ENCODE results near the gene CALCR.

CALCR gene

GRCh38 chr7:93547716-93548115 lies 26.8 kb downstream of the CALCR start:
- Histone ChIP-seq H3K27ac (ENCODE audit: extremely low read depth, low read depth, low read length) (no peak overlapping the region), H3K36me3 (ENCODE audit: control insufficient read depth in 2 of 2, insufficient read depth in 1 of 2, low read length in 2 of 2) (no peaks in the 10 kb centered on the region), H3K9me3 (ENCODE audit: control insufficient read depth, insufficient read depth, low read depth, low read length) (no peaks in the 10 kb centered on the region), H3K4me1 (ENCODE audit: control insufficient read depth, insufficient read depth, low read length) (no peaks in the 10 kb centered on the region), H3K4me3 (ENCODE audit: low read depth, low read length) (no peak overlapping the region)
- TF ChIP-seq ZBTB26 (tag by site-specific recombination; optimal IDR thresholded peaks at IDR 0.05) (no peak), ZNF155 (tag by site-specific recombination; IDR thresholded peaks at IDR 0.05) (no peak), SETDB1 (IDR thresholded peaks at IDR 0.05; ENCODE audit: insufficient read length, low read length) (no peak), INSM2 (tag by site-specific recombination; IDR thresholded peaks at IDR 0.05) (no peak), ELK4 (IDR thresholded peaks at IDR 0.05; ENCODE audit: borderline replicate concordance, low read depth, low read length) (no peak), ZNF704 (tag by site-specific recombination; IDR thresholded peaks at IDR 0.05) (no peak), TCF7L2 (IDR thresholded peaks at IDR 0.05; ENCODE audit: borderline replicate concordance, low read depth, low read length) (no peak), TSHZ1 (tag by site-specific recombination; IDR thresholded peaks at IDR 0.05; ENCODE audit: borderline replicate concordance) (no peak), ZNF830 (tag by site-specific recombination; IDR thresholded peaks at IDR 0.05; ENCODE audit: low read depth) (no peak), KLF16 (tag by site-specific recombination; IDR thresholded peaks at IDR 0.05) (no peak), BCL11A (tag by site-specific recombination; IDR thresholded peaks at IDR 0.05; ENCODE audit: low read depth) (no peak), ZSCAN4 (tag by site-specific recombination; IDR thresholded peaks at IDR 0.05) (no peak), ZNF433 (tag by site-specific recombination; IDR thresholded peaks at IDR 0.05; ENCODE audit: low read depth) (no peak), ZBTB1 (tag by site-specific recombination; IDR thresholded peaks at IDR 0.05) (no peak), ZNF18 (tag by site-specific recombination; IDR thresholded peaks at IDR 0.05) (no peak)
- POLR2A ChIA-PET, result no interaction called here
- CTCF ChIA-PET, result interaction anchor here (4.3 kb wide), 1 partner anchor 301 kb away, joined by 22 read pairs; no protein-coding TSS in a partner anchor

Data from HEK293 (cell line).